Cardiac muscle cell (in vitro differentiated cells and primary cell): ENCODE measurements around the gene CPSF7. TPM values are rescaled to one million over a fixed set of nuclear protein-coding genes. Genes with fewer than 3 reads are reported as not detected.

ENCODE experiments used
- DNase-seq, 2 donors: peaks; one replicate each; pipeline versions ENCODE4 v3.0.0 to v3.0.0-alpha.2; 2010 to 2017; ENCODE audit warnings: low read depth in 1 of 2, low spot score in 1 of 2
- H3K27ac ChIP-seq: fragments of 200-600 bp; sonication (generic); 2 replicates; pipeline ENCODE4 v1.5.1; 2016
- H3K27me3 ChIP-seq: fragments of 200-600 bp; sonication (generic); 2 replicates; pipeline ENCODE4 v1.6.0; 2016; ENCODE audit warnings: control low read depth
- H3K36me3 ChIP-seq: fragments of 200-600 bp; sonication (generic); 2 replicates; pipeline ENCODE4 v1.5.1; 2016; ENCODE audit warnings: control low read depth
- H3K4me1 ChIP-seq: fragments of 200-600 bp; sonication (generic); 2 replicates; pipeline ENCODE4 v1.8.1; 2017; ENCODE audit warnings: low read depth, mild to moderate bottlenecking, mixed run types
- H3K4me3 ChIP-seq: fragments of 200-600 bp; sonication (generic); 2 replicates; pipeline ENCODE4 v1.5.1; 2016; ENCODE audit warnings: mild to moderate bottlenecking
- H3K9me3 ChIP-seq: fragments of 200-600 bp; sonication (generic); 2 replicates; pipeline ENCODE4 v1.5.1; 2017; ENCODE audit warnings: low read depth, mild to moderate bottlenecking, control low read depth
- CTCF ChIP-seq: IDR thresholded peaks from 2 replicates; pipeline ENCODE4 v1.5.1; 2012; ENCODE audit warnings: low read depth, mild to moderate bottlenecking, low read length
- polyA plus RNA-seq: library from polyadenylated mRNA; unstranded; fragments of >200 nt; fragmentation: Nextera tagmentation; extraction: Ambion mirVana; gene quantifications from 2 replicates; pipeline ENCODE4 v1.2.1, GENCODE V29; 2016
- total RNA-seq: library from RNA; depleted of rRNA; stranded (reverse); fragments of >200 nt; gene quantifications from 2 replicates; pipeline ENCODE4 v1.2.3, GENCODE V29; 2016

Gene CPSF7
- total and polyA plus RNA-seq, 2 experiments from 2014 or later: 34.6 to 64.7 TPM

DNA sequence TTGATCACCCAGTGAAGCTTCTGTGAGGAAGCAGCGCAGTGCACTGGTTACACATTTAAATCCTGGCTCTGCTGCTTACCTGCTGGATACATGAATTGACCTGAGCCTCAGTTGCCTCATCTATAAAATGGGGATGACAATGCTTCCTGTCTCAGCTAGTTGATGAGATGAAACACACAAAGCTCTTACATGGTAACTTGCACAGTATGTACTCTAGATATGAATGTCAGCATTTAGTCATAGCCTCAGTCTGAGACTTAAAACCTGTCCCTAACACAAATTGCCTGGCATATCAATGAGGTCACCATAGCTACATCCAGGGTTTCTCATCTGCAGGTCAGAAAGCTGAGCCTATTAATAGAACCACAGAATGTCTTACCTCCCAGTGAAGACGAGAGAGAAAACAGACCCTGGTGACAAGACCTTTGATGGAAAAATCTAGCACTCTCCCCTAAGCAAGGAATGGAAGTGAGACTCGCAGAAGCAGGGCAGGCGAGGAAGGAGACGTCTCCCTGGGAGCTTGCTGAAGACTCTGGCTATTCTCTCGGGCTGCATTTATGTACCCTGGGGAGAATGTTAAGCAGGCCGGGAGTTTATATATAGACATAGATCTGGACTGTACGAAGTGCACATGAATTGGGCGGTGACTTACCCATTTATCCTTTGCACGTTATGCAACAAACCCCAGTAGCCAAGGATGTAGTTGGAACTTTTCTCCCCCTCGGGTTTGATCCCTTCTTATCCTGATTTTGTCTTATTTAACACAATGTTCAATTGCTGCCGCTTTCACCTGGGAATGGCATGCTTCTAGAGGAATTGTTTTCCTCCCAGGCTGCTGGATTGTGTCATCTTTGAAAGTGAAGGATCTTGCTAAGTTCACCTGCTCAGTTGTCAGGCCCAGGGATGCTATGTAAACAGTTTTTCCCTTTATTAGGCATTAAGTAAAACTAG is 18.1 kb upstream of the CPSF7 start:
- no peaks in the 10 kb centered on the region for H3K9me3 ChIP-seq
- H3K4me3 ChIP-seq: no peak overlapping the region
- no peaks in the 10 kb centered on the region for H3K27me3 ChIP-seq
- H3K4me1 ChIP-seq: peaks cover 37% of the 10 kb centered on the region
- TF ChIP-seq CTCF: no peak
- H3K36me3 ChIP-seq: peaks cover 6% of the 10 kb centered on the region
- peak overlapping the region; percentile 94 for H3K27ac ChIP-seq
- peak in 1 of 2 donors; percentile 68 for DNase-seq

DNA sequence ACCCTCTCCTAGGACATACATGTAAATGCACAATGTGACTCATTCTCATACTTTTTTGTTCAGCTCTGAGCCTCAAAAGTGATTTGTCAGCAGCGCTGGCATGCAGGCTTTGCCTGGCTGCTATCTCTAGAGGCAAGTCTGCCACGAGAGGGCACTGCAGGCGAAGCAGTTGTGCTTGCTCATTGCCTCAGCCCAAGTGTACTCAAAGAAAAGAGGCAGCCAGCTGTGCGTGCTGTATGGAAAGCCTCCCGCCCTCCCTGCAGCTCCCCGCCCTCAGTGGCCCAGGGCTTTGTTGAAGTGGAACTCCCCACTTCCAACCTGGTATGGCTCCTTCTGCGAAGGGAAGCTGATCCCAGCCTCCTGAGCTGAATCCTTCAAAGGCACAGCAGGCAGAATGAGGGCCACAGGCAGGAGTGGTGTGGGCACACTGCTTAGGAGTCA is 16.5 kb upstream of the CPSF7 start:
- peak; percentile 90 for TF ChIP-seq CTCF
- Histone ChIP-seq H3K9me3 (no peaks in the 10 kb centered on the region), H3K27me3 (no peaks in the 10 kb centered on the region), H3K4me3 (no peak overlapping the region), H3K36me3 (peaks cover 6% of the 10 kb centered on the region), H3K4me1 (peaks cover 37% of the 10 kb centered on the region), H3K27ac (peak overlapping the region; percentile 94)
- DNase-seq: peak; percentile 94 to 96

GRCh38 chr11:61445516-61445915 is 15.7 kb upstream of the CPSF7 start:
- no peaks in the 10 kb centered on the region for H3K27me3 ChIP-seq
- H3K36me3 ChIP-seq: peaks cover 11% of the 10 kb centered on the region
- H3K4me3 ChIP-seq: no peak overlapping the region
- no peak for DNase-seq
- peak overlapping the region; percentile 94 for H3K27ac ChIP-seq
- H3K4me1 ChIP-seq: peaks cover 37% of the 10 kb centered on the region
- no peaks in the 10 kb centered on the region for H3K9me3 ChIP-seq
- TF ChIP-seq CTCF: no peak

- Histone ChIP-seq H3K4me3 (no peak overlapping the region), H3K9me3 (no peaks in the 10 kb centered on the region), H3K27me3 (no peaks in the 10 kb centered on the region), H3K36me3 (peaks cover 33% of the 10 kb centered on the region), H3K4me1 (peaks cover 14% of the 10 kb centered on the region), H3K27ac (no peak overlapping the region)
- TF ChIP-seq CTCF: no peak
- DNase-seq: no peak
These were observed 12.8 kb upstream of the CPSF7 start for GRCh38 chr11:61442616-61443015.

- DNase-seq: no peak
- Histone ChIP-seq H3K27ac (no peak overlapping the region), H3K4me3 (no peak overlapping the region), H3K36me3 (peaks cover 33% of the 10 kb centered on the region), H3K27me3 (no peaks in the 10 kb centered on the region), H3K4me1 (no peaks in the 10 kb centered on the region), H3K9me3 (no peaks in the 10 kb centered on the region)
- TF ChIP-seq CTCF: no peak
These were observed 9.8 kb upstream of the CPSF7 start for GRCh38 chr11:61439615-61440014.
